Fibroblast of skin of right quadriceps (primary cell): ENCODE data around the gene FGA.

ENCODE experiments used
- DNase-seq: peaks from one replicate; pipeline ENCODE4 v3.0.0-alpha.2; 2013

The FGA gene

DNA sequence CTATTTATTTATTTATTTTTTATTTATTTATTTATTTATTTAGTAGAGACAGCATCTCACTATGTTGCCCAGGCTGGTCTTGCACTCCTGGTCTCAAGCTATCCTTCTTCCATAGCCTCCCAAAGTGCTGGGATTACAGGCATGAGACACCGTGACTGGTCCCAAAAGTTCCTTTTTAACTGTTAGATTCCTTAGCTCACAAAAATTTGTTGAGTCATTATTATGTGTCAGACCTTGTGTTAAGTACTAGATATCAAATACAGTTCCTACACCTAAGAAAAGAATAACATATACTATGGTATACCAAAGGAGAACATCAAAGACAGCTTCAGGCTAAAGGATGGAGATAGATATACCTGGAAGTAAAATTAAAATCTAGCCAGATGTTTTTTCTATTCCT is 11.6 kb downstream of the FGA start:
- no peak for DNase-seq

GRCh38 chr4:154577324-154577723 is 13.2 kb downstream of the FGA start:
- no peak for DNase-seq

DNA sequence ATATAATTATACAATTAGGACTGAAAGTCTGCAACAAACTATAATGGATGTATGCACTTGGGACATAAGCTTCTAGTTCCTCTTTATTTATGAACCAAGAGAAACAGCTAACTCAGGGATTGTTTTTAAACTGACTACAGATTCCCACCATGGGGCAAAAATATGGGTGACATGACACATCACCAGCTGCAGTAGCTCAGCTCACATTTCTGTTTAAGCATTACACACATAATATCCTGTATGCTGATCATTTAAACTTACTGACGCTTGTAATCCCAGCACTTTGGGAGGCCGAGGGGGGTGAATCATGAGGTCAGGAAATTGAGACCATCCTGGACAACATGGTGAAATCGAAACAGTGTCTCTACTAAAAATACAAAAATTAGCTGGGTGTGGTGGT is 16.2 kb downstream of the FGA start:
- no peak for DNase-seq

GRCh38 chr4:154573190-154573870 is 17.2 kb downstream of the FGA start:
- no peak for DNase-seq

DNA sequence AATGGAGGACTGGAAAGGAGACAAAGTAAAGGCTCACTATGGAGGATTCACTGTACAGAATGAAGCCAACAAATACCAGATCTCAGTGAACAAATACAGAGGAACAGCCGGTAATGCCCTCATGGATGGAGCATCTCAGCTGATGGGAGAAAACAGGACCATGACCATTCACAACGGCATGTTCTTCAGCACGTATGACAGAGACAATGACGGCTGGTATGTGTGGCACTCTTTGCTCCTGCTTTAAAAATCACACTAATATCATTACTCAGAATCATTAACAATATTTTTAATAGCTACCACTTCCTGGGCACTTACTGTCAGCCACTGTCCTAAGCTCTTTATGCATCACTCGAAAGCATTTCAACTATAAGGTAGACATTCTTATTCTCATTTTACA is 21.0 kb downstream of the FGA start:
- DNase-seq, result no peak

DNA sequence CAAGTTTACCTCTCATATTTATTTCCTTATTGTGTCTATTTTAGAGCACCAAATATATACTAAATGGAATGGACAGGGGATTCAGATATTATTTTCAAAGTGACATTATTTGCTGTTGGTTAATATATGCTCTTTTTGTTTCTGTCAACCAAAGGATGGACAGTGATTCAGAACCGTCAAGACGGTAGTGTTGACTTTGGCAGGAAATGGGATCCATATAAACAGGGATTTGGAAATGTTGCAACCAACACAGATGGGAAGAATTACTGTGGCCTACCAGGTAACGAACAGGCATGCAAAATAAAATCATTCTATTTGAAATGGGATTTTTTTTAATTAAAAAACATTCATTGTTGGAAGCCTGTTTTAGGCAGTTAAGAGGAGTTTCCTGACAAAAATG is 21.5 kb downstream of the FGA start:
- DNase-seq, result no peak

DNA sequence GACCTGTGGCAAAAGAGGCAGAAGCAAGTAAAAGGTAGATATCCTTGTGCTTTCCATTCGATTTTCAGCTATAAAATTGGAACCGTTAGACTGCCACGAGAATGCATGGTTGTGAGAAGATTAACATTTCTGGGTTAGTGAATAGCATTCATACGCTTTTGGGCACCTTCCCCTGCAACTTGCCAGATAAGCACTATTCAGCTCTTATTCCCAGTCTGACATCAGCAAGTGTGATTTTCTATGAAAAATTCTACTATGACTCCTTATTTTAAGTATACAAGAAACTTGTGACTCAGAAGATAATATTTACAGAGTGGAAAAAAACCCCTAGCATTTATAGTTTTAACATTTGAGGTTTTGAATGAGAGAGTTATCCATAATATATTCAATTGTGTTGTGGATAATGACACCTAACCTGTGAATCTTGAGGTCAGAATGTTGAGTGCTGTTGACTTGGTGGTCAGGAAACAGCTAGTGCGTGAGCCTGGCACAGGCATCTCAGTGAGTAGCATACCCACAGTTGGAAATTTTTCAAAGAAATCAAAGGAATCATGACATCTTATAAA is 23.8 kb downstream of the FGA start:
- DNase-seq, result no peak

DNA sequence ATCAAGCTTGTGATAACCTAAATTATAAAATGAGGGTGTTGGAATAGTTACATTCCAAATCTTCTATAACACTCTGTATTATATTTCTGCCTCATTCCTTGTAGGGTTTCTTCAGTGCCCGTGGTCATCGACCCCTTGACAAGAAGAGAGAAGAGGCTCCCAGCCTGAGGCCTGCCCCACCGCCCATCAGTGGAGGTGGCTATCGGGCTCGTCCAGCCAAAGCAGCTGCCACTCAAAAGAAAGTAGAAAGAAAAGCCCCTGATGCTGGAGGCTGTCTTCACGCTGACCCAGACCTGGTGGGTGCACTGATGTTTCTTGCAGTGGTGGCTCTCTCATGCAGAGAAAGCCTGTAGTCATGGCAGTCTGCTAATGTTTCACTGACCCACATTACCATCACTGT is 24.8 kb downstream of the FGA start:
- DNase-seq, result no peak

DNA sequence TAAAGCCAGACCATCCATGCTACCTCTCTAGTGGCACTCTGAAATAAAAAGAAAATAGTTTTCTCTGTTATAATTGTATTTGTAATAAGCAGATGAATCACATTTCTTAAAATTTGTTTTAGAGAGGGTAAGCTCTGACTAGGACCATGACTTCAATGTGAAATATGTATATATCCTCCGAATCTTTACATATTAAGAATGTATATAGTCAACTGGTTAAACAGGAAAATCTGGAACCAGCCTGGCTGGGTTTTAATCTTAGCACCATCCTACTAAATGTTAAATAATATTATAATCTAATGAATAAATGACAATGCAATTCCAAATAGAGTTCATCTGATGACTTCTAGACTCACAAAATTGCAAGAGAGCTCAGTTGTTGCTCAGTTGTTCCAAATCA is 26.2 kb downstream of the FGA start:
- no peak for DNase-seq

DNA sequence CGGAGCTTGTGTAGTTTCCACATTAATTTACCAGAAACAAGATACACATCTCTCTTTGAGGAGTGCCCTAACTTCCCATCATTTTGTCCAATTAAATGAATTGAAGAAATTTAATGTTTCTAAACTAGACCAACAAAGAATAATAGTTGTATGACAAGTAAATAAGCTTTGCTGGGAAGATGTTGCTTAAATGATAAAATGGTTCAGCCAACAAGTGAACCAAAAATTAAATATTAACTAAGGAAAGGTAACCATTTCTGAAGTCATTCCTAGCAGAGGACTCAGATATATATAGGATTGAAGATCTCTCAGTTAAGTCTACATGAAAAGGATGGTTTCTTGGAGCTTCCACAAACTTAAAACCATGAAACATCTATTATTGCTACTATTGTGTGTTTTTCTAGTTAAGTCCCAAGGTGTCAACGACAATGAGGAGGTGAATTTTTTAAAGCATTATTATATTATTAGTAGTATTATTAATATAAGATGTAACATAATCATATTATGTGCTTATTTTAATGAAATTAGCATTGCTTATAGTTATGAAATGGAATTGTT is 27.8 kb downstream of the FGA start, which contains the start of gene FGB:
Gene FGB (plus strand): TSS at position 315 of the 558 bp plus-strand sequence. CDS start 8 bp downstream, at position 323.
- DNase-seq, result no peak

- DNase-seq, result peak; percentile 49
Observed at GRCh38 chr4:154560824-154561231, 29.7 kb downstream of the FGA start.

GRCh38 chr4:154560419-154560801 is 30.1 kb downstream of the FGA start:
- no peak for DNase-seq

GRCh38 chr4:154559494-154560418 is 30.8 kb downstream of the FGA start:
- peak; percentile 36 for DNase-seq

DNA sequence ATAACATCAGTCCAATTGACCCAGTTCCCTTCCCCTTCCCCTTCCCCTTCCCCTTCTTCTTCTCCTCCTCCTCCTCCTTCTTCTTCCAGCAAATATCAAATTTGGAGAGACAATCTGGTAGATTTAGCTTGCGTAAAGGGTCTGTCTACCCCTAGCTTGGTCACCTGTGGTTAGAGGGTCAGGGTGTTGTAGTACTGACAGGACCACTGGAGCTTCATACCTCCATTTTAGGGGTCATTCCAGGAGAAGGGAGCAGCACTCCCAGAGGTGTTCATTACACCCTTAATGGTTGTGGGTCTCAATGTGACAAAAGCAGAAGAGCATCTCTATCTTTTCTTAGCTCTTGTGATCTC is 31.4 kb downstream of the FGA start:
- no peak for DNase-seq

- DNase-seq, result peak; percentile 78
Observed at GRCh38 chr4:154551872-154552686, 38.5 kb downstream of the FGA start.

DNA sequence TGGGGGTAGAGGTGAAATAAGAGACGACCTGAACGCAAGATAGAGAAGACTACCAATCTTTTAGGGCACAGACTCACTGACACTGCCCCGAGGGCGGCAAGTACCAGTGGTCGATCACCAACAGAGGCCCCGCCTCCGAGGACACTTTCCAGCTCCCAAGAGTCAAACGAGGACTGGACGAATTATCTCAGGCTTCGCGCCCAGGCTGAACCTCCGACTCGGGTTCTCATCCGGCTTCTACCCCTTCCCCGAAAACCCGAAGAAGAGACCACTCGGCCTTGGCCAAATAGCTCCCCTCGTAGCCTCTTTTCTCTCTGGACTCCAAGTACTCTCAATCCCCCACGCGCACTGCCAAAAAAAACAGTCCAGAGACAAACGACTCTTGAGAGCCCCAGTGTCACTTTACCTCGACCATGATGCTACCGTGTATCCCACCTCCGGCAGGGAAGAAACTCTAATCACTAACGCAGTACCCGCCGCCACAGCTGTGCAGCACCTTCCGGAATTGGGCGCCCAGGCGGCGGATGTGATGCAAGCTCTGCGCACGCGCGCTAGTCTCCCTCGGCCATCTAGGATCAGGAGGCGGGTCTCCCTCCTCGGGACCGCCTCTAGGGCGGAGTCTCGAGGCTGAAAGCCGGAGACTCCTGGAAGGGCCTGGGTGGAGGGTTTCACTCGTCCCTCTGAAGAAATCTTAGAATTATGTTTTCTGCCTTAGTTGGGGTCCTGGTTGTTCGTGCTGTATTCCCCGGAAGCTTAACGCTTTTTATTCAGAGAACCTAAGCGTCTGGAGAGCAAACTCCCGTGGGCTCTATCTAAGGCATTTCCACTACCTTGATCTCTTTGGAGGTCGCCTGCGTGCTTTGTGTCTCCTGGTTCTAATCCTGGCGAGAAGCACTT is 40.4 kb downstream of the FGA start, which contains the start of gene PLRG1:
Gene PLRG1 (minus strand): TSS at position 507 of the 897 bp plus-strand sequence. CDS start 92 bp downstream, at position 415.
- DNase-seq, result peak; percentile 94

DNA sequence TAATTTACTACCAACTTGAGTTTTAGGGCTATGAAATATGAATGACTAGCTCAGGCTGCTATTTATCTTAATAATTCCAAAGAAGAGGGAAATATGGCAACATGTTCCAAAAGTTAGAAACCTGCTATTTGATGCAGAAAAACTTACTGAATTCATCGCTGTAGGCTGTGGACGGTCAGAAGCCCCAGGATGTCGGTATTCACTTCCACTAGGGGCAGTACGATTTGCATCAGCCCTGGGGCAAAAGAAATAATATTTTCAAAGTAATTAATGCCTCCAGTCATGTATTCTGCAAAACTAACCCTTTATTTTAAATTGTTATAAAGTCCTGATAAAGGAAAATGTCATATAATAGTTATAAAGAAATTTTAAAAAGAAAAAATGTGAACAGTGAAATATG is 44.9 kb downstream of the FGA start:
- no peak for DNase-seq

DNA sequence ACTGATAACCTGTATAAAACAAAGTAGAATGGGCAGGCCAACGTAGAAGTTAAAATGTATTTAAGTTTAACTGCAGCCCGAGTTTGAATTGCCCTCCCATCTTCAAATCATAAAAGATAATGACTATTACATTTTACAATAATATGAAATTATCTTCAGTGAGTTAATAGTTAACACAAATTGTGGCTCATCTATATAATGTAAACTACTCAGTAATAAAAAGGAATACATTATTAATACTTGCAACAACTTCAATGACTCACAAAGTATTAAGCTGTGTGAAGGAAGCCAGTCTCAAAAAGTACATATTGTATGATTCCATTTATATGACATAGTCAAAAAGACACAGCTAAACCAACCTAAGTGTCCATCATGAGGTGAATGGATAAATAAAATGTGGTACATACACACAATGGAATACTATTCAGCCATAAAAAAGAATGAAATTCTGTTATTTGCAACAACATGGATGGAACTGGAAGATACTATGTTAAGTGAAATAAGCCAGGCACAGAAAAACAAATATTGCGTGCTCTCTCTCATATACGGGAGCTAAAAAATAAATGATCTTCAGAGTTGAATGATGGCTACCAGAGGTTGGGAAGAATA is 48.2 kb downstream of the FGA start:
- no peak for DNase-seq
